GM23338 (cell line): ENCODE results near the gene AGXT2. TPM values are rescaled to one million over a fixed set of nuclear protein-coding genes. Genes with fewer than 3 reads are reported as not detected.

ENCODE experiments used
- ATAC-seq: fragments of 200-7000 bp; cut with Tn5 transposase; 3 replicates; pipeline ENCODE4 v1.9.1; 2020
- DNase-seq: peaks from one replicate; pipeline ENCODE4 v3.0.0-alpha.2; 2015; ENCODE audit warnings: low spot score
- H2AFZ ChIP-seq: fragments of 200-600 bp; sonication (generic); 2 replicates; pipeline ENCODE4 v1.8.0; 2016; ENCODE audit warnings: antibody characterized with exemption, mild to moderate bottlenecking, moderate library complexity
- H3F3A ChIP-seq: fragments of 200-600 bp; sonication (generic); replicated peaks from 2 replicates; pipeline ENCODE4 v1.8.0; 2017; ENCODE audit warnings: antibody characterized with exemption, mixed run types, low read depth
- H3K27ac ChIP-seq: fragments of 200-600 bp; sonication (generic); 2 replicates; pipeline ENCODE4 v1.6.1; 2016; ENCODE audit warnings: low read depth
- H3K27me3 ChIP-seq: fragments of 200-600 bp; sonication (generic); 2 replicates; pipeline ENCODE4 v1.8.0; 2016; ENCODE audit warnings: mild to moderate bottlenecking, mixed run types, moderate library complexity; ENCODE audit not compliant: insufficient read depth
- H3K36me3 ChIP-seq: fragments of 200-600 bp; sonication (generic); 2 replicates; pipeline ENCODE4 v1.8.0; 2016; ENCODE audit warnings: mild to moderate bottlenecking; ENCODE audit not compliant: insufficient read depth
- H3K4me1 ChIP-seq: fragments of 200-600 bp; sonication (generic); 2 replicates; pipeline ENCODE4 v1.8.0; 2016; ENCODE audit warnings: mild to moderate bottlenecking, moderate library complexity; ENCODE audit not compliant: insufficient read depth
- H3K4me2 ChIP-seq: fragments of 200-600 bp; sonication (generic); 2 replicates; pipeline ENCODE4 v1.7.1; 2017; ENCODE audit warnings: mixed run types
- H3K4me3 ChIP-seq: fragments of 200-600 bp; sonication (generic); 2 replicates; pipeline ENCODE4 v1.6.1; 2016; ENCODE audit warnings: mixed run types
- H3K79me2 ChIP-seq: fragments of 200-600 bp; sonication (generic); replicated peaks from 2 replicates; pipeline ENCODE4 v1.8.0; 2017; ENCODE audit warnings: mild to moderate bottlenecking; ENCODE audit not compliant: insufficient read depth
- H3K9me2 ChIP-seq: fragments of 200-600 bp; sonication (generic); 2 replicates; pipeline ENCODE4 v1.8.0; 2017; ENCODE audit not compliant: insufficient read depth
- H4K20me1 ChIP-seq: fragments of 200-600 bp; sonication (generic); replicated peaks from 2 replicates; pipeline ENCODE4 v1.8.0; 2017; ENCODE audit warnings: mild to moderate bottlenecking; ENCODE audit not compliant: insufficient read depth
- H3K27ac Mint-ChIP-seq: 2 replicates; pipeline ENCODE4 v1.8.0; 2020; ENCODE audit warnings: inconsistent platforms, mild to moderate bottlenecking, moderate library complexity, mixed read lengths
- H3K27me3 Mint-ChIP-seq: 3 replicates; pipeline ENCODE4 v1.8.0; 2022; ENCODE audit warnings: low read depth, mild to moderate bottlenecking, moderate library complexity, mixed read lengths, inconsistent platforms; ENCODE audit not compliant: insufficient read depth, poor library complexity
- H3K36me3 Mint-ChIP-seq: 3 replicates; pipeline ENCODE4 v1.8.0; 2021; ENCODE audit warnings: low read depth, mild to moderate bottlenecking, inconsistent platforms, moderate library complexity, mixed read lengths
- H3K4me1 Mint-ChIP-seq: 3 replicates; pipeline ENCODE4 v1.8.0; 2020; ENCODE audit warnings: mild to moderate bottlenecking, inconsistent platforms, mixed read lengths
- H3K4me3 Mint-ChIP-seq: 3 replicates; pipeline ENCODE4 v1.8.0; 2021; ENCODE audit warnings: moderate library complexity, mild to moderate bottlenecking, inconsistent platforms, mixed read lengths
- H3K9me3 Mint-ChIP-seq: 3 replicates; pipeline ENCODE4 v1.8.0; 2020; ENCODE audit warnings: moderate library complexity, mild to moderate bottlenecking, inconsistent platforms, mixed read lengths
- CREB1 ChIP-seq: fragments of 250-450 bp; sonication (Bioruptor Pico); IDR thresholded peaks from 2 replicates; pipeline ENCODE4 v1.5.0; 2020; ENCODE audit warnings: low read depth, mild to moderate bottlenecking, moderate library complexity
- CTCF ChIP-seq, 2 experiments: fragments of 200-600 bp in 1 of 2; sonication (generic) in 1 of 2; conservative IDR thresholded peaks; 2 replicates each; pipeline versions ENCODE4 v1.5.1 to v1.6.1; 2016 to 2017; ENCODE audit warnings: antibody characterized with exemption in 2 of 2, low read depth in 2 of 2, mild to moderate bottlenecking in 2 of 2, moderate library complexity in 1 of 2
- ETS1 ChIP-seq: IDR thresholded peaks from 2 replicates; pipeline ENCODE4 v1.6.1; 2016; ENCODE audit warnings: antibody characterized with exemption
- EZH2 ChIP-seq: fragments of 200-600 bp; sonication (generic); IDR thresholded peaks from one replicate; pipeline ENCODE4 v1.8.0; 2017; ENCODE audit warnings: antibody characterized with exemption, mild to moderate bottlenecking, low read depth; ENCODE audit not compliant: unreplicated experiment
- EZH2phosphoT487 ChIP-seq: fragments of 200-600 bp; sonication (generic); IDR thresholded peaks from one replicate; pipeline ENCODE4 v1.8.1; 2018; ENCODE audit warnings: antibody characterized with exemption; ENCODE audit not compliant: unreplicated experiment
- JUNB ChIP-seq: IDR thresholded peaks from one replicate; pipeline ENCODE4 v1.6.1; 2016; ENCODE audit warnings: antibody characterized with exemption; ENCODE audit not compliant: unreplicated experiment
- NANOG ChIP-seq: IDR thresholded peaks from 2 replicates; pipeline ENCODE4 v1.6.1; 2016; ENCODE audit warnings: antibody characterized with exemption, borderline replicate concordance
- POLR2AphosphoS5 ChIP-seq: IDR thresholded peaks from 2 replicates; pipeline ENCODE4 v1.6.1; 2016; ENCODE audit warnings: antibody characterized with exemption, low read depth
- REST ChIP-seq: IDR thresholded peaks from one replicate; pipeline ENCODE4 v1.6.1; 2018; ENCODE audit warnings: antibody characterized with exemption; ENCODE audit not compliant: unreplicated experiment
- STAT1 ChIP-seq: IDR thresholded peaks from one replicate; pipeline ENCODE4 v1.6.1; 2016; ENCODE audit warnings: antibody characterized with exemption; ENCODE audit not compliant: unreplicated experiment
- ZNF114 ChIP-seq: fragments of 250-450 bp; sonication (Bioruptor Pico); IDR thresholded peaks from 2 replicates; pipeline ENCODE4 v1.5.0; 2020; ENCODE audit warnings: mild to moderate bottlenecking, moderate library complexity
- ZNF331 ChIP-seq: fragments of 250-450 bp; sonication (Bioruptor Pico); IDR thresholded peaks from 2 replicates; pipeline ENCODE4 v1.5.0; 2020; ENCODE audit warnings: low read depth, mild to moderate bottlenecking, moderate library complexity
- ZNF462 ChIP-seq: fragments of 250-450 bp; sonication (Bioruptor Pico); IDR thresholded peaks from 2 replicates; pipeline ENCODE4 v1.5.0; 2020; ENCODE audit warnings: mild to moderate bottlenecking, moderate library complexity
- polyA plus RNA-seq: library from polyadenylated mRNA; unstranded; fragments of >200 nt; fragmentation: Nextera tagmentation; extraction: Ambion mirVana; gene quantifications from 2 replicates; pipeline ENCODE4 v1.2.1, GENCODE V29; 2016
- total RNA-seq: library from RNA; depleted of rRNA; stranded (reverse); fragments of >200 nt; shearing (Covaris generic); gene quantifications from 2 replicates; pipeline ENCODE4 v1.2.3, GENCODE V29; 2014

The AGXT2 gene
- total and polyA plus RNA-seq, 2 experiments from 2014 or later = not detected

- Mint-ChIP-seq H3K4me3 (no peak overlapping the region), H3K9me3 (no peaks in the 10 kb centered on the region), H3K36me3 (no peaks in the 10 kb centered on the region), H3K27me3 (no peaks in the 10 kb centered on the region), H3K27ac (no peak overlapping the region), H3K4me1 (peaks cover 18% of the 10 kb centered on the region)
- Histone ChIP-seq H3K79me2 (no peaks in the 10 kb centered on the region), H2AFZ (no peak overlapping the region), H3K36me3 (no peaks in the 10 kb centered on the region), H3K4me2 (no peak overlapping the region), H4K20me1 (no peaks in the 10 kb centered on the region), H3K27ac (no peak overlapping the region), H3K27me3 (no peaks in the 10 kb centered on the region), H3F3A (no peaks in the 10 kb centered on the region), H3K9me2 (no peaks in the 10 kb centered on the region; the same call in 1 of the 2 replicates), H3K4me1 (no peaks in the 10 kb centered on the region), H3K4me3 (no peak overlapping the region)
- no peak for ATAC-seq
- no peak for DNase-seq
- TF ChIP-seq NANOG (no peak), ZNF462 (no peak), EZH2 (no peak), ZNF331 (CRISPR knock-in tag) (no peak), JUNB (no peak), POLR2AphosphoS5 (no peak), ZNF114 (CRISPR knock-in tag) (no peak), CTCF (conservative IDR thresholded peaks at IDR 0.05; ENCODE audit: low read depth in 2 of 2) (no peak), EZH2phosphoT487 (no peak), REST (no peak), ETS1 (no peak), CREB1 (CRISPR knock-in tag) (no peak), STAT1 (no peak)
Observed at GRCh38 chr5:35032356-35032755, 15.4 kb downstream of the AGXT2 start.
